Panc1 (cell line): Measurements from ENCODE around the gene GSTM3.

ENCODE experiments used
- CTCF ChIP-seq: fragments of 450-650 bp; IDR thresholded peaks from 2 replicates; pipeline ENCODE4 v1.5.1; 2017; ENCODE audit warnings: mild to moderate bottlenecking
- POLR2AphosphoS5 ChIP-seq: IDR thresholded peaks from 2 replicates; pipeline ENCODE4 v1.6.1; 2012; ENCODE audit warnings: mild to moderate bottlenecking, low read depth, low read length, moderate library complexity
- REST ChIP-seq, 2 experiments: IDR thresholded peaks; 2 replicates each; pipeline ENCODE4 v1.6.1; 2011 to 2012; ENCODE audit warnings: low read depth in 2 of 2, control low read depth in 1 of 2, low read length in 1 of 2, mild to moderate bottlenecking in 1 of 2, moderate library complexity in 1 of 2; ENCODE audit not compliant: insufficient read depth in 1 of 2
- SIN3A ChIP-seq: IDR thresholded peaks from 2 replicates; pipeline ENCODE4 v1.6.1; 2012; ENCODE audit warnings: low read depth, mild to moderate bottlenecking, low read length, moderate library complexity, borderline replicate concordance; ENCODE audit not compliant: insufficient read depth
- TCF7L2 ChIP-seq: IDR thresholded peaks from 2 replicates; pipeline ENCODE4 v1.6.1; 2011; ENCODE audit warnings: mild to moderate bottlenecking, low read depth, low read length, inconsistent platforms

- TF ChIP-seq REST (IDR thresholded peaks at IDR 0.05; ENCODE audit: insufficient read depth in 1 of 2, low read depth in 2 of 2, low read length in 1 of 2) = no peak
- no peak for TF ChIP-seq CTCF
- TF ChIP-seq SIN3A = no peak
- no peak for TF ChIP-seq TCF7L2
- TF ChIP-seq POLR2AphosphoS5 = no peak
These were observed 44.7 kb upstream of the GSTM3 start for GRCh38 chr1:109785446-109786111.
